BJ (cell line): ENCODE results near the gene TNFRSF8. TPM values are rescaled to one million over a fixed set of nuclear protein-coding genes. Genes with fewer than 3 reads are reported as not detected.
"Not testable (repeated sequence)": the region's sequence is repeated elsewhere in the genome, so short reads cannot be mapped to it uniquely, and the experiment has no call there.

Experiments used
- CTCF ChIA-PET: fragments of 350-600 bp; formaldehyde crosslinking; extraction: SDS; loops from one replicate; lab custom pipeline; 2021; ENCODE audit warnings: antibody characterized with exemption, inconsistent platforms; lab: Yijun Ruan, JAX
- POLR2A ChIA-PET: fragments of 300-600 bp; sonication (Branson Sonifier 250); formaldehyde crosslinking; extraction: SDS; loops from one replicate; lab custom pipeline; 2021; ENCODE audit warnings: antibody characterized with exemption; lab: Charles Lee
- DNase-seq: peaks from one replicate; pipeline ENCODE4 v3.0.0-alpha.2; 2011; ENCODE audit warnings: low read depth
- H3K27me3 ChIP-seq: 2 replicates; pipeline ENCODE4 v1.6.0; 2011; ENCODE audit warnings: low read length; ENCODE audit not compliant: control insufficient read depth, insufficient read depth
- H3K36me3 ChIP-seq: 2 replicates; pipeline ENCODE4 v1.5.1; 2011; ENCODE audit warnings: low read length; ENCODE audit not compliant: control insufficient read depth, insufficient read depth
- H3K4me3 ChIP-seq: 2 replicates; pipeline ENCODE4 v1.5.1; 2011; ENCODE audit warnings: low read depth, mild to moderate bottlenecking, control low read depth, low read length
- polyA plus RNA-seq: library from polyadenylated mRNA; depleted of rRNA; stranded (reverse); fragments of >200 nt; gene quantifications from 2 replicates; pipeline ENCODE4 v1.2.3, GENCODE V29; 2011
- TF ChIP-seq, protein P1 (sequence below): IDR thresholded peaks from 2 replicates; pipeline ENCODE4 v1.5.1; 2011; ENCODE audit warnings: low read depth, mild to moderate bottlenecking, control low read depth, inconsistent platforms, low read length, moderate library complexity; ENCODE audit not compliant: insufficient read depth

Gene TNFRSF8
- polyA plus RNA-seq, 1 experiment: not detected

DNA sequence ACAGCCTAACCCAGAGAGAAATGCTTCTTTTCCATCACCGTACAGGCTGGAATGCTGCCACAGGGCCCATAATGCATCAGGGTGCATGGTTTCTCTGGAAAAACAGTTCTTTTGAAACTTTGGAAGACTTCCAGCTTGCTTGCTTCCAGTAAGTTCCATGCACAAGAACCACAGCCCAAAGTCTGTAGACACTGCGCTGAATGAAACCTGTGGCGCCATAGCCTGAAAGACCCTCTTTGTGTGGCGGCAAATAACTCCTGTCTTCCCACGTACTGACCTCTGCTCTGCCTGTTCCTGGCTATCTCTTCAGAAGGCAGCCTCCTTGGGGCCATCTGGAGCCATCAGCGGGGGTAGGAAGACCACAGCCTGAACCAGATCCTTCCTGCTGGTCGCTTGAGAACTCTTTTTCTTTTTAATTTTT, 28.7 kb upstream of the TNFRSF8 start:
- DNase-seq: no peak
- H3K27me3 ChIP-seq: no peaks in the 10 kb centered on the region
- ChIA-PET CTCF (interaction anchor here (1.0 kb wide), 1 partner anchor 16 kb away, joined by 3 read pairs; no protein-coding TSS in a partner anchor), POLR2A (no interaction called here)
- H3K4me3 ChIP-seq: no peak overlapping the region
- peaks cover 5% of the 10 kb centered on the region for H3K36me3 ChIP-seq
- TF ChIP-seq, protein P1, sequence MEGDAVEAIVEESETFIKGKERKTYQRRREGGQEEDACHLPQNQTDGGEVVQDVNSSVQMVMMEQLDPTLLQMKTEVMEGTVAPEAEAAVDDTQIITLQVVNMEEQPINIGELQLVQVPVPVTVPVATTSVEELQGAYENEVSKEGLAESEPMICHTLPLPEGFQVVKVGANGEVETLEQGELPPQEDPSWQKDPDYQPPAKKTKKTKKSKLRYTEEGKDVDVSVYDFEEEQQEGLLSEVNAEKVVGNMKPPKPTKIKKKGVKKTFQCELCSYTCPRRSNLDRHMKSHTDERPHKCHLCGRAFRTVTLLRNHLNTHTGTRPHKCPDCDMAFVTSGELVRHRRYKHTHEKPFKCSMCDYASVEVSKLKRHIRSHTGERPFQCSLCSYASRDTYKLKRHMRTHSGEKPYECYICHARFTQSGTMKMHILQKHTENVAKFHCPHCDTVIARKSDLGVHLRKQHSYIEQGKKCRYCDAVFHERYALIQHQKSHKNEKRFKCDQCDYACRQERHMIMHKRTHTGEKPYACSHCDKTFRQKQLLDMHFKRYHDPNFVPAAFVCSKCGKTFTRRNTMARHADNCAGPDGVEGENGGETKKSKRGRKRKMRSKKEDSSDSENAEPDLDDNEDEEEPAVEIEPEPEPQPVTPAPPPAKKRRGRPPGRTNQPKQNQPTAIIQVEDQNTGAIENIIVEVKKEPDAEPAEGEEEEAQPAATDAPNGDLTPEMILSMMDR: no peak

DNA sequence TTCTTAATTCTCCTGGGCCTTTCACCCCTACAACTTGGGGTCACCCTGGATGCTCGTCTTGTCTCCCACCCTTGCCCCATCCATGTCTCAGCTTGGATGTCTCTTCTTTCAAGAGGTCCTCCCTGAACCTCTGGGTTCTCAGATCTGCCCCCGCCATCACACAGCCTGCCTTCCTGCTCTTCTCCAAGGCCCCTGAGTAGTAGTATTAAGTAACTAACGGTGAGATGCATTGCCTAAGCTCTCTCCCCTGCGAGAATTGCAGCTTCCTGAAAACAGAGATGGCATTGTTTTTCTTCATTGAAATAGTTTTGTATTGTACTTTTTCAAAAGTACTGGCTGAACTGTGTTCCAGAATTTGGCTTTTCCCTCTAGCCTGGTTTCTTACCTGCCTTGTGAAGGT, 27.8 kb upstream of the TNFRSF8 start:
- no peaks in the 10 kb centered on the region for H3K27me3 ChIP-seq
- H3K36me3 ChIP-seq: peaks cover 3% of the 10 kb centered on the region; the same call in 1 of the 2 replicates
- TF ChIP-seq, protein P1: no peak
- POLR2A ChIA-PET: no interaction called here
- no peak for DNase-seq
- H3K4me3 ChIP-seq: no peak overlapping the region
- CTCF ChIA-PET: no interaction called here

DNA sequence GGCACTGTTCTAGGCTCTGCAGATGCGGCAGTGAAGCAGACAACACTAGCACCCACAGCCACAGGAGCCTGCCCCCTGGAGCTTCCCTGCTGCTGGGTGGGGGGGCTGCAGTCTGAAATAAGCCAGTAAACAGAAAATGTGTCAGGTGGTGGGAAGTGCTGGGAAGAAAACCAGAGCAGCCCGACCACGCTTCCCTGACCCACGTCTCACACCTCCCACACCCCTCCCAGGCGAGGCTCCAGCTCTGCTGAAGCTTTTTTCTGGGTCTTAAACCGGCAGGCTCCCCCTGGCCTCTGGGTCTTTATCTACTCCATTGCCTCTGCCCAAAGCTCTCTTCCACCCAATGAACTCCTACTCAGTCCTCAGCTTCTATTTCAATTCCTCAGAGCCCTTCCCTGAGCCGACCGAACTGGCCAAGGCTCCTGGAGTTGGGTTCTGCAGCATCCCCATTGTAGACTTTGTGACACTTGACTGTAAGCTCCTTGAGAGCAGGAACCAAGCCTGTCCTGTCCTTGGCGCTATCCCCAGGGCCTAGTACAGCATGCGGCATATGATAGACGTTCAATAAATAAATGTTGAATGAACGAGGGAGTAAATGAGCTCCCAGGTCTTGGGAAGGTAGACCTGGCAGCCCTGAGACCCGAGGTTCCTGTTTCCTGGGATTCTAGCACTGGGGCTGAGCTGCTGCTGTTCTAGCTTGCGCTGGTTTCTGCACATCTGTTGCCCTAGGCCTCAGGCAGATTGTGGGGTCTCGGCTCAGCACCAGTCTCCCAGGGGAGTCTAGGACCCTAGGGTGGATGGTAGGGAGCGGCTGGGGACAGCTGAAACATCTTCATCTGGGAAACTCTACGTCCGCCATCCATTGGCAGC, 25.4 kb upstream of the TNFRSF8 start:
- ChIA-PET CTCF (interaction anchor here (0.7 to 0.8 kb wide), 2 partner anchors 28 to 41 kb away, joined by 3 to 4 read pairs; no protein-coding TSS in a partner anchor), POLR2A (no interaction called here)
- DNase-seq: no peak
- Histone ChIP-seq H3K36me3 (no peaks in the 10 kb centered on the region), H3K27me3 (no peaks in the 10 kb centered on the region), H3K4me3 (no peak overlapping the region)
- TF ChIP-seq, protein P1: no peak

DNA sequence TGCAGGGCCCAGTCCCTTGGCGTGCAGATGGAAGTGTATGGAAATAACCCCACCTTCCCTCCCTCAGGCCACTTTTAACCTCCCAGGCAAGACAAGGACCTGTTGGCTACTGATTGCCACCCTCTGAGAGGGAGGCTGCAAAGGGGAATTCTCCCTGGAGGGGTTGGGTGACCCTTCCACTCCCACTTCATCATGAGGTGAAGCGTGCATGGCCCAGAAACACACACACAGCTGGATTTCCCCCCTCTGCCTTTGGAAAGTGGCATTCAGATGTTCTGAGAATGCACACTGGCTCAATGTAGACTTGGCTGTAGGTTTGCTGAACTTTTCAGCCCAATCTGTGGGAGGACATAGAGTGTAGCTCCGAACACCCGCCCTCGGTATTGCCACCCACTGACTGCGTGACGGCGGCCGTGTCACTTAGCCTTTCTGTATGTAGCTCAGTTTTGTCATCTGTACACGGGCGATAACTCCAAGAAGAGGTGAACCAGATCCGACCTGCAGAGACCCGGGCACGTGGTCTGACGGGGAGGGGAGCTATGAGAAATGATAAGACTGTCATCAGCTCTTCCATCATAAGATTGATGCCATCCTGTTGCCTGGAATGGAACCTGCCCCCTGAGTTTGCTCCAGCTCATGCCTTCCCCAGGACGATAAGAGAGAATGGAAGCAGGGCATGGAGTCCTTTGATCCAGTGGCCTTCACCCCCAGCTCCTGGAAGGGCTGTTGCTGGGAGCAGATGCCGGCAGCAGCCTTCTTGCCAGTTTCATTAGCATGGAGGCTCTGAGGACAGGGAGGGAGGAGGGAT, 24.5 kb upstream of the TNFRSF8 start:
- CTCF ChIA-PET: interaction anchor here (0.7 to 2.3 kb wide), 3 partner anchors 7 to 41 kb away, joined by 3 to 7 read pairs (median 3); no protein-coding TSS in a partner anchor
- TF ChIP-seq, protein P1: no peak
- H3K36me3 ChIP-seq: no peaks in the 10 kb centered on the region
- POLR2A ChIA-PET: no interaction called here
- DNase-seq: no peak
- no peak overlapping the region for H3K4me3 ChIP-seq
- H3K27me3 ChIP-seq: no peaks in the 10 kb centered on the region

DNA sequence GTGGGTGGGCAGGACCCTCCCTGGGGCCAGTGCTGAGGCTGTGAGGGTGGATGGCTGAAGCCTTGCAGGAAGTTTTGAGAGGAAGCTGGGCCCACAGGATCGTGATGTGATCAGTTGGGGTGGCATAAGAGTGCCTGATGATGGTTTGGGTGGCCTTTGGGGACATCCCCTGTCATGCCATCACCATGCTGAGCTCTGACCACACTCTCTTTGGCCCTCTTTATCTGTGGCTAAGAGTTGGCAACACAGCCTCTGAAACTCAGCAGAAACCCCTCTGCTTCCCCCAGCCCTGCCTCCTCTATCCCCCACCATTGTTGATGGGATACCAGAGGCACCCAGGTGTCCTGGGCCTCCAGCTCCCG, 24.0 kb upstream of the TNFRSF8 start:
- Histone ChIP-seq H3K27me3 (no peaks in the 10 kb centered on the region), H3K4me3 (no peak overlapping the region), H3K36me3 (no peaks in the 10 kb centered on the region)
- TF ChIP-seq, protein P1: no peak
- ChIA-PET CTCF (interaction anchor here (0.6 to 2.3 kb wide), 5 partner anchors 8 to 287 kb away, joined by 3 to 7 read pairs (median 3); no protein-coding TSS in a partner anchor), POLR2A (no interaction called here)
- DNase-seq: no peak

DNA sequence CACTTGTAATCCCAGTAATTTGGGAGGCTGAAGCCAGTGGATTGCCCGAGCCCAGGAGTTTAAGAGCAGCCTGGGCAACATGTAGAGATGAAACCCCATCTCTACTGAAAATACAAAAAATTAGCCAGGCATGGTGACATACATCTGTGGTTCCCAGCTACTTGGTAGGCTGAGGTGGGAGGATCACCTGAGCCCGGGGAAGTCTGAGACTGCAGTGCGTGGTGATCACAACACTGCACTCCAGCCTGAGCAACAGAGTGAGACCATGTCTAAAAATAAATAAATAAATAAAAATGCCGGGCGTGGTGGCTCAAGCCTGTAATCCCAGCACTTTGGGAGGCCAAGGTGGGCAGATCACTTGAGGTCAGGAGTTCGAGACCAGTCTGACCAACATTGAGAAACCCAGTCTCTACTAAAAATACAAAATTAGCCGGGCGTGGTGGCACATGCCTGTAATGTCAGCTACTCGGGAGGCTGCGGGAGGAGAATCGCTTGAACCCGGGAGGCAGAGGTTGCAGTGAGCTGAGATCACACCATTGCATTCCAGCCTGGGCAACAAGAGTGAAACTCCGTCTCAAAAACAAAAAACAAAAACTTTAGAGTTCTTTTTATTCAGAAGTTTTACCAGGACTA, 23.2 kb upstream of the TNFRSF8 start:
- DNase-seq, POLR2A ChIA-PET, H3K27me3 ChIP-seq, H3K4me3 ChIP-seq, H3K36me3 ChIP-seq: not testable (repeated sequence)
- CTCF ChIA-PET: interaction anchor here (0.6 to 2.3 kb wide), 4 partner anchors 9 to 287 kb away, joined by 3 to 7 read pairs (median 4); no protein-coding TSS in a partner anchor
